Esophagus squamous epithelium (tissue), 5 donors: ENCODE results near the gene CREB5. TPM values are rescaled to one million over a fixed set of nuclear protein-coding genes. Genes with fewer than 3 reads are reported as not detected.

ENCODE experiments used
- DNase-seq: peaks from one replicate; lab custom pipeline; 2025; lab: John Stamatoyannopoulos, UW
- H3K27ac ChIP-seq, 4 donors: fragments of 200-600 bp; sonication (generic); one replicate each; pipeline ENCODE4 v1.5.1; 2016 to 2019; ENCODE audit warnings: mild to moderate bottlenecking in 1 of 4
- H3K27me3 ChIP-seq, 4 donors: fragments of 200-600 bp; sonication (generic); 1 replicate in 3 of 4; 2 replicates in 1 of 4; pipeline versions ENCODE4 v1.5.1 to v1.6.0; 2017 to 2021; ENCODE audit warnings: antibody characterized with exemption in 1 of 4
- H3K36me3 ChIP-seq, 3 donors: fragments of 200-600 bp; sonication (generic); one replicate each; pipeline ENCODE4 v1.5.1; 2016 to 2019
- H3K4me1 ChIP-seq, 3 donors: fragments of 200-600 bp; sonication (generic); one replicate each; pipeline ENCODE4 v1.5.1; 2017 to 2019
- H3K4me3 ChIP-seq, 4 donors: fragments of 200-600 bp; sonication (generic); 1 replicate in 3 of 4; 2 replicates in 1 of 4; pipeline ENCODE4 v1.5.1; 2016 to 2019; ENCODE audit warnings: mild to moderate bottlenecking in 2 of 4, moderate library complexity in 1 of 4
- H3K9me3 ChIP-seq, 3 donors: fragments of 200-600 bp; sonication (generic); one replicate each; pipeline ENCODE4 v1.5.1; 2016 to 2019
- CTCF ChIP-seq, 6 experiments: fragments of 450-650 bp in 4 of 6; fragments of 200-600 bp in 2 of 6; sonication (generic) in 2 of 6; IDR thresholded peaks; one replicate each; pipeline ENCODE4 v1.5.1; 2016 to 2019; ENCODE audit warnings: antibody characterized with exemption in 6 of 6, mild to moderate bottlenecking in 4 of 6, moderate library complexity in 4 of 6
- POLR2A ChIP-seq, 4 donors: fragments of 450-650 bp; IDR thresholded peaks; one replicate each; pipeline ENCODE4 v1.6.1; 2017; ENCODE audit warnings: antibody characterized with exemption in 4 of 4, mild to moderate bottlenecking in 4 of 4, moderate library complexity in 3 of 4
- WGBS, 2 donors: methylation state at CpG; one replicate each; pipeline ENCODE4 v1.1.5; 2018; 5-methylcytosine and 5-hydroxymethylcytosine counted together
- intact Hi-C: fragments of 100-400 bp; cut with DNase I; formaldehyde crosslinking; loops from one replicate; pipeline ENCODE4 v1.15.0; 2022
- total RNA-seq, 4 donors: library from RNA; depleted of rRNA; stranded (reverse); fragments of >200 nt; gene quantifications; one replicate each; pipeline ENCODE4 v1.1.0, GENCODE V29; 2016
- donor health status: DM: yes; HTN: yes; CAD: no.

Gene CREB5
- total RNA-seq, 4 donors from 2014 or later, result 0.30 to 5.0 (median 2.2) TPM

- Histone ChIP-seq H3K27ac (no peak overlapping the region), H3K9me3 (peaks cover 0 to 4% (median 0%) of the 10 kb centered on the region in 3 donors), H3K4me3 (no peak overlapping the region), H3K36me3 (no peaks in the 10 kb centered on the region), H3K27me3 (no peaks in the 10 kb centered on the region), H3K4me1 (peaks cover 0 to 13% (median 5%) of the 10 kb centered on the region in 3 donors)
- WGBS, 2 donors, result 63% methylated on average over 7 of the region's 7 CpGs
- TF ChIP-seq POLR2A (IDR thresholded peaks at IDR 0.05) (no peak), CTCF (IDR thresholded peaks at IDR 0.05) (peak in 4 of 6 experiments; percentile 35 to 47 (median 37))
- DNase-seq, result no peak
- intact Hi-C loops, result no loop called here
Observed at GRCh38 chr7:28536259-28536658, 123.9 kb downstream of the CREB5 start.

- no peak for DNase-seq
- Histone ChIP-seq H3K27ac (no peak overlapping the region), H3K27me3 (peaks cover 0 to under 1% (median 0%) of the 10 kb centered on the region in 4 donors), H3K9me3 (no peaks in the 10 kb centered on the region), H3K4me3 (no peak overlapping the region), H3K4me1 (peaks cover 0 to 1% (median 0%) of the 10 kb centered on the region in 3 donors), H3K36me3 (no peaks in the 10 kb centered on the region)
- intact Hi-C loops, result no loop called here
- TF ChIP-seq POLR2A (IDR thresholded peaks at IDR 0.05) (no peak), CTCF (IDR thresholded peaks at IDR 0.05) (no peak)
- 83 to 85% methylated on average over 3 of the region's 3 CpGs for WGBS, 2 donors
Observed at GRCh38 chr7:28539289-28539981, 127.1 kb downstream of the CREB5 start.

GRCh38 chr7:28542410-28542809 lies 130.1 kb downstream of the CREB5 start:
- peaks cover 0 to 4% (median 0%) of the 10 kb centered on the region in 4 donors for H3K27me3 ChIP-seq

GRCh38 chr7:28544453-28545117 lies 132.3 kb downstream of the CREB5 start:
- H3K27ac ChIP-seq, result no peak overlapping the region
- no peaks in the 10 kb centered on the region for H3K9me3 ChIP-seq
- no peaks in the 10 kb centered on the region for H3K36me3 ChIP-seq
- H3K4me1 ChIP-seq, result no peaks in the 10 kb centered on the region
- H3K27me3 ChIP-seq, result peaks cover 0 to 4% (median 0%) of the 10 kb centered on the region in 4 donors
- WGBS, 2 donors, result 43 to 50% methylated on average over 1 to 3 of the region's 3 CpGs
- TF ChIP-seq CTCF (IDR thresholded peaks at IDR 0.05) (no peak), POLR2A (IDR thresholded peaks at IDR 0.05) (no peak)
- intact Hi-C loops, result no loop called here
- no peak overlapping the region for H3K4me3 ChIP-seq
- DNase-seq, result no peak

More at GRCh38 chr7:28542410-28542809, 130.1 kb downstream of the CREB5 start:
- 69 to 80% methylated on average over 3 of the region's 3 CpGs for whole genome bisulfite sequencing, 2 donors
- no peak overlapping the region for H3K27ac ChIP-seq
- intact Hi-C loops, result no loop called here
- no peaks in the 10 kb centered on the region for H3K9me3 ChIP-seq
- no peaks in the 10 kb centered on the region for H3K36me3 ChIP-seq
- TF ChIP-seq POLR2A (IDR thresholded peaks at IDR 0.05), result no peak
- TF ChIP-seq CTCF (IDR thresholded peaks at IDR 0.05), result no peak
- DNase-seq, result no peak
- no peaks in the 10 kb centered on the region for H3K4me1 ChIP-seq
- no peak overlapping the region for H3K4me3 ChIP-seq

- no peak for TF ChIP-seq CTCF (IDR thresholded peaks at IDR 0.05)
- TF ChIP-seq POLR2A (IDR thresholded peaks at IDR 0.05), result no peak
- DNase-seq, result no peak
- intact Hi-C loops, result no loop called here
- no peaks in the 10 kb centered on the region for H3K36me3 ChIP-seq
- H3K4me3 ChIP-seq, result no peak overlapping the region
- H3K27me3 ChIP-seq, result peaks cover 0 to 4% (median 0%) of the 10 kb centered on the region in 4 donors
- H3K9me3 ChIP-seq, result no peaks in the 10 kb centered on the region
- H3K27ac ChIP-seq, result no peak overlapping the region
- H3K4me1 ChIP-seq, result peaks cover 0 to 6% (median 0%) of the 10 kb centered on the region in 3 donors
Observed at GRCh38 chr7:28546067-28546466, 133.7 kb downstream of the CREB5 start.
